ENCODE measurements around the gene BANF2. TPM values are rescaled to one million over a fixed set of nuclear protein-coding genes. Genes with fewer than 3 reads are reported as not detected.
"Not testable (repeated sequence)": the region's sequence is repeated elsewhere in the genome, so short reads cannot be mapped to it uniquely, and the experiment has no call there.

Gene BANF2
- total RNA-seq, 1 experiment from 2014 or later: not detected

DNA sequence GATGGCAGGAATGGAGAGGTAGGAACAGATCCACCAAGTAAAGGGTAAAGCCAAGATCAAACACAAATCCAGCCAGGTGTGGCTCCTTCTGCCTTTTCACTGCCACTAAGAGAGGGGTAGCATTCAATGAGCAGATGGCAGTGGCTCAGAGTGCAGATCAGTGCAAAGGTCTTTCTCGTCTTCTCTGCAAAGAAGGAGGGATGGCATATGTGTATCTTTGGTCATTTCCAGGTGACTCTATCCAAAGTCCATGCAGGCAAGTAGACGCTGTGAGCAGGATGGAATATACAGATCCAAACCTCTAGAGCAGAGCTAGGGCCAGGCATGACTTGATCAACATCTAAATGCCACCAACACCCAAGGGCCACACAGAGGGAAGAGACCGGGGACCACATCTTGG, 6.9 kb downstream of the BANF2 start:
- no peaks in the 10 kb centered on the region for H3K79me2 ChIP-seq (ENCODE audit: insufficient read depth, low read length)
- no peak overlapping the region for H3K4ac ChIP-seq (ENCODE audit: low read depth, low read length)
- no peak overlapping the region for H3K23ac ChIP-seq (ENCODE audit: insufficient read length, low read depth, low read length)
- no peak overlapping the region for H2BK20ac ChIP-seq (ENCODE audit: low read depth, low read length, poor library complexity, severe bottlenecking)
- no peaks in the 10 kb centered on the region for H3K79me1 ChIP-seq (ENCODE audit: insufficient read depth, low read depth, low read length, poor library complexity, severe bottlenecking)
- DNase-seq: no peak
- no peak overlapping the region for H2BK120ac ChIP-seq (ENCODE audit: low read depth, low read length, poor library complexity, severe bottlenecking)
- peaks cover 2% of the 10 kb centered on the region; the same call in 1 of the 2 replicates for H3K4me1 ChIP-seq (ENCODE audit: insufficient read depth, low read length)
- no peak overlapping the region for H3K4me2 ChIP-seq (ENCODE audit: insufficient read depth, insufficient read length, low read length)
- H2BK5ac ChIP-seq (ENCODE audit: insufficient read length, low read length): no peak overlapping the region
- H3K9me3 Mint-ChIP-seq: peaks cover 0 to 2% of the 10 kb centered on the region in 2 experiments; a peak in 1 of 5 replicates
- no peak overlapping the region for H2AK5ac ChIP-seq (ENCODE audit: insufficient read length, low read length)
- no peak overlapping the region for H3K9ac ChIP-seq (ENCODE audit: extremely low read depth, insufficient read length, low read length)
- no peak overlapping the region for H2AFZ ChIP-seq (ENCODE audit: low read length)
- H4K20me1 ChIP-seq (ENCODE audit: control insufficient read depth, insufficient read depth, insufficient read length): peaks cover 2% of the 10 kb centered on the region
- H2BK15ac ChIP-seq (ENCODE audit: low read depth, low read length): no peak overlapping the region
- no peak overlapping the region for H4K5ac ChIP-seq (ENCODE audit: insufficient read length, low read depth, low read length)
- no peak overlapping the region for H4K8ac ChIP-seq (replicated peaks; ENCODE audit: insufficient read length, low read depth, low read length)
- H4K91ac ChIP-seq (ENCODE audit: insufficient read length, low read depth, low read length): no peak overlapping the region
- no peak overlapping the region for H3K27ac ChIP-seq (ENCODE audit: insufficient read length, low read depth, low read length)
- no CpG with 5 or more reads among the region's 3 CpGs for WGBS (ENCODE audit: extremely low coverage, insufficient read length, low lambda C conversion rate)
- H3K27me3 Mint-ChIP-seq (ENCODE audit: low read depth): peaks cover 1% of the 10 kb centered on the region
- H3K4me3 Mint-ChIP-seq: no peak overlapping the region
- H3K56ac ChIP-seq (ENCODE audit: insufficient read length, low read depth, low read length): no peak overlapping the region
- no peak overlapping the region for H3K27ac Mint-ChIP-seq
- H3K4me1 Mint-ChIP-seq: peaks cover 18% of the 10 kb centered on the region in 2 experiments
- H3K36me3 Mint-ChIP-seq (ENCODE audit: insufficient read depth in 1 of 3, low read depth in 3 of 3): no peaks in the 10 kb centered on the region
- H3T11ph ChIP-seq (ENCODE audit: low read length): no peak overlapping the region
- no peaks in the 10 kb centered on the region for H3K27me3 ChIP-seq (ENCODE audit: insufficient read depth, low read length)
- no peak overlapping the region for H3K18ac ChIP-seq (ENCODE audit: insufficient read length, low read depth, low read length)
- TF ChIP-seq, protein P1, sequence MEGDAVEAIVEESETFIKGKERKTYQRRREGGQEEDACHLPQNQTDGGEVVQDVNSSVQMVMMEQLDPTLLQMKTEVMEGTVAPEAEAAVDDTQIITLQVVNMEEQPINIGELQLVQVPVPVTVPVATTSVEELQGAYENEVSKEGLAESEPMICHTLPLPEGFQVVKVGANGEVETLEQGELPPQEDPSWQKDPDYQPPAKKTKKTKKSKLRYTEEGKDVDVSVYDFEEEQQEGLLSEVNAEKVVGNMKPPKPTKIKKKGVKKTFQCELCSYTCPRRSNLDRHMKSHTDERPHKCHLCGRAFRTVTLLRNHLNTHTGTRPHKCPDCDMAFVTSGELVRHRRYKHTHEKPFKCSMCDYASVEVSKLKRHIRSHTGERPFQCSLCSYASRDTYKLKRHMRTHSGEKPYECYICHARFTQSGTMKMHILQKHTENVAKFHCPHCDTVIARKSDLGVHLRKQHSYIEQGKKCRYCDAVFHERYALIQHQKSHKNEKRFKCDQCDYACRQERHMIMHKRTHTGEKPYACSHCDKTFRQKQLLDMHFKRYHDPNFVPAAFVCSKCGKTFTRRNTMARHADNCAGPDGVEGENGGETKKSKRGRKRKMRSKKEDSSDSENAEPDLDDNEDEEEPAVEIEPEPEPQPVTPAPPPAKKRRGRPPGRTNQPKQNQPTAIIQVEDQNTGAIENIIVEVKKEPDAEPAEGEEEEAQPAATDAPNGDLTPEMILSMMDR (conservative IDR thresholded peaks at IDR 0.05): no peak
- H3K9me3 ChIP-seq (ENCODE audit: control insufficient read depth, low read depth, low read length): no peaks in the 10 kb centered on the region
- H3K14ac ChIP-seq (ENCODE audit: insufficient read depth, low read length): no peak overlapping the region
- no peaks in the 10 kb centered on the region for H3K23me2 ChIP-seq (ENCODE audit: insufficient read length, low read depth, low read length, poor library complexity, severe bottlenecking)
- H2BK12ac ChIP-seq (ENCODE audit: insufficient read length, low read depth, low read length): no peak overlapping the region

DNA sequence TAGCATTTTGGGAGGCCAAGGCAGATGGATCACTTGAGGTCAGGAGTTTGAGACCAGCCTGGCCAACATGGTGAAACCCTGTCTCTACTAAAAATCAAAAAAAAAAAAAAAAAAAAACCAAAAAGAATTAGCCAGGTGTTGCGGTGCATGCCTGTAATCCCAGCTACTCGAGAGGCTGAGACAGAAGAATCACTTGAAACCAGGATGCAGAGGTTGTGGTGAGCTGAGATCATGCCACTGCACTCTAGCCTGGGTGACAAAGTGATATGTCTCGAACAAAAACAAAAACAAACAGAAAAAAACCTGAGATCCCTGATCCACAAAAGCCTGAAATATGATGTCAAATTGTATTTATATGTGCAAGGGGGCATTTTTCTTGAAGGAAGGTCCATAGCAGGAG, 8.2 kb downstream of the BANF2 start:
- H3K36me3 Mint-ChIP-seq (ENCODE audit: insufficient read depth in 1 of 3, low read depth in 3 of 3); H3K4me3 Mint-ChIP-seq; H3K56ac ChIP-seq (ENCODE audit: insufficient read length, low read depth, low read length); H3K9ac ChIP-seq (ENCODE audit: extremely low read depth, insufficient read length, low read length); H3K27me3 ChIP-seq (ENCODE audit: insufficient read depth, low read length); H4K5ac ChIP-seq (ENCODE audit: insufficient read length, low read depth, low read length); H3K4me2 ChIP-seq (ENCODE audit: insufficient read depth, insufficient read length, low read length); H3K4ac ChIP-seq (ENCODE audit: low read depth, low read length); H2BK20ac ChIP-seq (ENCODE audit: low read depth, low read length, poor library complexity, severe bottlenecking); H3K79me1 ChIP-seq (ENCODE audit: insufficient read depth, low read depth, low read length, poor library complexity, severe bottlenecking); H3K14ac ChIP-seq (ENCODE audit: insufficient read depth, low read length); H3K9me3 ChIP-seq (ENCODE audit: control insufficient read depth, low read depth, low read length); H3K27ac Mint-ChIP-seq; H3K23me2 ChIP-seq (ENCODE audit: insufficient read length, low read depth, low read length, poor library complexity, severe bottlenecking); H4K91ac ChIP-seq (ENCODE audit: insufficient read length, low read depth, low read length); H3K23ac ChIP-seq (ENCODE audit: insufficient read length, low read depth, low read length); DNase-seq; H2BK120ac ChIP-seq (ENCODE audit: low read depth, low read length, poor library complexity, severe bottlenecking); H2AK5ac ChIP-seq (ENCODE audit: insufficient read length, low read length); H2BK12ac ChIP-seq (ENCODE audit: insufficient read length, low read depth, low read length); H3K79me2 ChIP-seq (ENCODE audit: insufficient read depth, low read length); H3K27ac ChIP-seq (ENCODE audit: insufficient read length, low read depth, low read length); H2BK15ac ChIP-seq (ENCODE audit: low read depth, low read length); H2AFZ ChIP-seq (ENCODE audit: low read length); H3K4me1 ChIP-seq (ENCODE audit: insufficient read depth, low read length); H3K18ac ChIP-seq (ENCODE audit: insufficient read length, low read depth, low read length); H4K8ac ChIP-seq (replicated peaks; ENCODE audit: insufficient read length, low read depth, low read length); H2BK5ac ChIP-seq (ENCODE audit: insufficient read length, low read length); H3K27me3 Mint-ChIP-seq (ENCODE audit: low read depth); H3T11ph ChIP-seq (ENCODE audit: low read length); H4K20me1 ChIP-seq (ENCODE audit: control insufficient read depth, insufficient read depth, insufficient read length); H3K9me3 Mint-ChIP-seq: not testable (repeated sequence)
- H3K4me1 Mint-ChIP-seq: peaks cover 21% of the 10 kb centered on the region in 2 experiments
- no CpG with 5 or more reads among the region's 3 CpGs for WGBS (ENCODE audit: extremely low coverage, insufficient read length, low lambda C conversion rate)
